ENCODE data around the gene SKAP2. TPM values are rescaled to one million over a fixed set of nuclear protein-coding genes. Genes with fewer than 3 reads are reported as not detected.

Gene SKAP2
- polyA plus RNA-seq, 1 experiment = 16.0 TPM

- Histone ChIP-seq H3K4me3 (ENCODE audit: low read depth, low read length) (no peak overlapping the region), H3K9me3 (ENCODE audit: control insufficient read depth, insufficient read depth, low read length) (no peaks in the 10 kb centered on the region), H3K27me3 (ENCODE audit: control insufficient read depth, insufficient read depth, low read length) (no peaks in the 10 kb centered on the region), H3K27ac (ENCODE audit: low read depth, low read length) (no peak overlapping the region)
- TF ChIP-seq, protein P1, sequence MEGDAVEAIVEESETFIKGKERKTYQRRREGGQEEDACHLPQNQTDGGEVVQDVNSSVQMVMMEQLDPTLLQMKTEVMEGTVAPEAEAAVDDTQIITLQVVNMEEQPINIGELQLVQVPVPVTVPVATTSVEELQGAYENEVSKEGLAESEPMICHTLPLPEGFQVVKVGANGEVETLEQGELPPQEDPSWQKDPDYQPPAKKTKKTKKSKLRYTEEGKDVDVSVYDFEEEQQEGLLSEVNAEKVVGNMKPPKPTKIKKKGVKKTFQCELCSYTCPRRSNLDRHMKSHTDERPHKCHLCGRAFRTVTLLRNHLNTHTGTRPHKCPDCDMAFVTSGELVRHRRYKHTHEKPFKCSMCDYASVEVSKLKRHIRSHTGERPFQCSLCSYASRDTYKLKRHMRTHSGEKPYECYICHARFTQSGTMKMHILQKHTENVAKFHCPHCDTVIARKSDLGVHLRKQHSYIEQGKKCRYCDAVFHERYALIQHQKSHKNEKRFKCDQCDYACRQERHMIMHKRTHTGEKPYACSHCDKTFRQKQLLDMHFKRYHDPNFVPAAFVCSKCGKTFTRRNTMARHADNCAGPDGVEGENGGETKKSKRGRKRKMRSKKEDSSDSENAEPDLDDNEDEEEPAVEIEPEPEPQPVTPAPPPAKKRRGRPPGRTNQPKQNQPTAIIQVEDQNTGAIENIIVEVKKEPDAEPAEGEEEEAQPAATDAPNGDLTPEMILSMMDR (IDR thresholded peaks at IDR 0.05; ENCODE audit: low read depth, low read length) = no peak
- no peak for DNase-seq (ENCODE audit: low read depth, low spot score)
- CTCF ChIA-PET = interaction anchor here (4.9 kb wide), 1 partner anchor 293 kb away, joined by 32 read pairs; no protein-coding TSS in a partner anchor
- POLR2A ChIA-PET = no interaction called here
Measured at GRCh38 chr7:26662646-26663045, 201.7 kb downstream of the SKAP2 start.

GRCh38 chr7:26659121-26659520, 205.3 kb downstream of the SKAP2 start:
- Histone ChIP-seq H3K27ac (ENCODE audit: low read depth, low read length) (no peak overlapping the region), H3K4me3 (ENCODE audit: low read depth, low read length) (no peak overlapping the region), H3K9me3 (ENCODE audit: control insufficient read depth, insufficient read depth, low read length) (no peaks in the 10 kb centered on the region), H3K27me3 (ENCODE audit: control insufficient read depth, insufficient read depth, low read length) (peaks cover 3% of the 10 kb centered on the region)
- TF ChIP-seq, protein P1 (IDR thresholded peaks at IDR 0.05; ENCODE audit: low read depth, low read length) = no peak
- DNase-seq (ENCODE audit: low read depth, low spot score) = no peak
- ChIA-PET POLR2A (no interaction called here), CTCF (interaction anchor here (1.5 to 4.9 kb wide), 5 partner anchors 9 to 766 kb away, joined by 7 to 32 read pairs (median 11); no protein-coding TSS in a partner anchor)

GRCh38 chr7:26658389-26659084, 205.9 kb downstream of the SKAP2 start:
- H3K4me3 ChIP-seq (ENCODE audit: low read depth, low read length) = no peak overlapping the region
- H3K9me3 ChIP-seq (ENCODE audit: control insufficient read depth, insufficient read depth, low read length) = no peaks in the 10 kb centered on the region
- TF ChIP-seq, protein P1 (IDR thresholded peaks at IDR 0.05; ENCODE audit: low read depth, low read length) = no peak
- ChIA-PET POLR2A (no interaction called here), CTCF (interaction anchor here (1.5 to 4.9 kb wide), 3 partner anchors 9 to 293 kb away, joined by 7 to 32 read pairs (median 15); no protein-coding TSS in a partner anchor)
- no peak for DNase-seq (ENCODE audit: low read depth, low spot score)
- no peak overlapping the region for H3K27ac ChIP-seq (ENCODE audit: low read depth, low read length)
- peaks cover 3% of the 10 kb centered on the region for H3K27me3 ChIP-seq (ENCODE audit: control insufficient read depth, insufficient read depth, low read length)

- CTCF ChIA-PET = interaction anchor here (1.5 to 4.9 kb wide), 3 partner anchors 10 to 486 kb away, joined by 6 to 32 read pairs (median 7); partner anchors contain the start of gene HOXA5
- H3K4me3 ChIP-seq (ENCODE audit: low read depth, low read length) = no peak overlapping the region
Measured at GRCh38 chr7:26657686-26658388, 206.6 kb downstream of the SKAP2 start.

More at GRCh38 chr7:26657686-26658388, 206.6 kb downstream of the SKAP2 start:
- POLR2A ChIA-PET = no interaction called here
- Histone ChIP-seq H3K27ac (ENCODE audit: low read depth, low read length) (no peak overlapping the region), H3K9me3 (ENCODE audit: control insufficient read depth, insufficient read depth, low read length) (no peaks in the 10 kb centered on the region), H3K27me3 (ENCODE audit: control insufficient read depth, insufficient read depth, low read length) (peaks cover 3% of the 10 kb centered on the region)
- no peak for DNase-seq (ENCODE audit: low read depth, low spot score)
- TF ChIP-seq, protein P1 (IDR thresholded peaks at IDR 0.05; ENCODE audit: low read depth, low read length) = no peak

All from AG04450 (cell line).